ENCODE results near the gene PTK7. TPM values are rescaled to one million over a fixed set of nuclear protein-coding genes. Genes with fewer than 3 reads are reported as not detected.
A peak's percentile ranks its signal among the peaks of the same experiment; 100 is the strongest.

Gene PTK7
- total RNA-seq, 2 experiments from 2014 or later: 13.0 to 18.5 TPM

GRCh38 chr6:43029120-43029519 is 47.0 kb upstream of the PTK7 start:
- no peaks in the 10 kb centered on the region for H3K4me1 ChIP-seq (ENCODE audit: insufficient read depth, low read length, poor library complexity, severe bottlenecking)
- peaks cover 91% of the 10 kb centered on the region for H3K36me3 ChIP-seq (ENCODE audit: insufficient read depth, low read length)
- H3K27ac ChIP-seq (ENCODE audit: low read depth, low read length, poor library complexity, severe bottlenecking): no peak overlapping the region
- no peak overlapping the region for H3K4me3 ChIP-seq (ENCODE audit: low read depth, low read length, poor library complexity, severe bottlenecking)
- no peak overlapping the region for H3K4me2 ChIP-seq (ENCODE audit: low read length)
- CTCF ChIA-PET (ENCODE audit: unreplicated experiment): no interaction called here
- TF ChIP-seq CTCF (conservative IDR thresholded peaks at IDR 0.05; ENCODE audit: low read length) (no peak), EZH2phosphoT487 (IDR thresholded peaks at IDR 0.05; ENCODE audit: borderline replicate concordance, low read depth, low read length) (no peak)
- POLR2A ChIA-PET: interaction anchor here (1.0 kb wide), 1 partner anchor 102 kb away, joined by 3 read pairs; no protein-coding TSS in a partner anchor
- no peaks in the 10 kb centered on the region for H3K9me3 ChIP-seq (ENCODE audit: low read length)
- intact Hi-C loops (cut with micrococcal nuclease; ENCODE audit: unreplicated experiment): no loop called here
- H2AFZ ChIP-seq (ENCODE audit: low read length): no peak overlapping the region
- no peaks in the 10 kb centered on the region for H3K9me2 ChIP-seq (ENCODE audit: insufficient read depth, low read length)
- no peaks in the 10 kb centered on the region for H4K20me1 ChIP-seq (ENCODE audit: insufficient read depth, low read length)
- BruUV-seq (replicated peaks): no TSS peak
- peaks cover 8% of the 10 kb centered on the region; the same call in 1 of the 2 replicates for H3K79me2 ChIP-seq (ENCODE audit: insufficient read depth, low read depth, low read length)
- no peak for DNase-seq (ENCODE audit: low spot score)

GRCh38 chr6:43032326-43032725 is 43.8 kb upstream of the PTK7 start:
- ChIA-PET CTCF (ENCODE audit: unreplicated experiment) (interaction anchor here (1.1 kb wide), 1 partner anchor 142 kb away, joined by 8 read pairs; no protein-coding TSS in a partner anchor), POLR2A (no interaction called here)
- no peak overlapping the region for H3K4me3 ChIP-seq (ENCODE audit: low read depth, low read length, poor library complexity, severe bottlenecking)
- H3K4me1 ChIP-seq (ENCODE audit: insufficient read depth, low read length, poor library complexity, severe bottlenecking): no peaks in the 10 kb centered on the region
- no TSS peak for BruUV-seq (replicated peaks)
- TF ChIP-seq CTCF (conservative IDR thresholded peaks at IDR 0.05; ENCODE audit: low read length): no peak
- no peak for TF ChIP-seq EZH2phosphoT487 (IDR thresholded peaks at IDR 0.05; ENCODE audit: borderline replicate concordance, low read depth, low read length)
- H4K20me1 ChIP-seq (ENCODE audit: insufficient read depth, low read length): no peaks in the 10 kb centered on the region
- no peak overlapping the region for H3K4me2 ChIP-seq (ENCODE audit: low read length)
- intact Hi-C loops (cut with micrococcal nuclease; ENCODE audit: unreplicated experiment): no loop called here
- DNase-seq (ENCODE audit: low spot score): no peak
- no peak overlapping the region for H3K27ac ChIP-seq (ENCODE audit: low read depth, low read length, poor library complexity, severe bottlenecking)
- H3K9me2 ChIP-seq (ENCODE audit: insufficient read depth, low read length): no peaks in the 10 kb centered on the region
- H2AFZ ChIP-seq (ENCODE audit: low read length): no peak overlapping the region
- H3K36me3 ChIP-seq (ENCODE audit: insufficient read depth, low read length): peaks cover 77% of the 10 kb centered on the region
- H3K79me2 ChIP-seq (ENCODE audit: insufficient read depth, low read depth, low read length): no peaks in the 10 kb centered on the region
- no peaks in the 10 kb centered on the region for H3K9me3 ChIP-seq (ENCODE audit: low read length)

DNA sequence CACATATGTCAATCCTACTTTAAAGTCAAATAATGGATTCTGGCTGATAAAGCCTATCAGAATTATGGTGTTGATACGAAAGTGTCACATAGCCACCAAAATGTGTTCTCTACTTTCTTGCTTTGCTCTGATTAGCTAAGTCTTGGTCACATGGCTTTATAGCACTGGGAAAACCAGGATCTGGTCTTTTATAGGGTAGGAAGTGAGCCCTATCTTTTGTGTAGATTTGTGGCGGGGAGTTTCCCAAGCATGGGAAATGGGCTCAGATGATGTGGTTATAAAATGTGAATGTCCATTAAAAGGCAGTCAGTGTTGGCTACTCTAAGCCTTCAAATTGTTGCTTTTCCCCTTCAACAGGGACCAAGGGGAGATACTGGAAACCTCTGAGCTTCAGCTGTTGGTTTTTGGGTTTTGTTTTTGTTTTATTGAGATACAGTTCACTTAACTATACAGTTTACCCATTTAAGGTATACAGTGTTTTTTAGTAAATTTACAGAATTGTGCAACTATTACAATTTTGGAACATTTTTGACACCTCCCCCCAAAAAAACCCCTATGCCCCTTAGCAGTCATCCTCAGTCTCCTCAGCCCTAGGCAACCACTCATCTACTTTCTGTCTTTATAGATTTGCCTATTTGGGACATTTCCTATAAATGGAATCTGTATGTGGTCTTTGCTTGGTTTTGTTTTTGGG is 42.5 kb upstream of the PTK7 start:
- H3K36me3 ChIP-seq (ENCODE audit: insufficient read depth, low read length): peaks cover 73% of the 10 kb centered on the region
- CTCF ChIA-PET (ENCODE audit: unreplicated experiment): interaction anchor here (1.1 kb wide), 1 partner anchor 140 kb away, joined by 8 read pairs; no protein-coding TSS in a partner anchor
- no peaks in the 10 kb centered on the region for H4K20me1 ChIP-seq (ENCODE audit: insufficient read depth, low read length)
- no peak overlapping the region for H3K4me3 ChIP-seq (ENCODE audit: low read depth, low read length, poor library complexity, severe bottlenecking)
- H3K9me2 ChIP-seq (ENCODE audit: insufficient read depth, low read length): no peaks in the 10 kb centered on the region
- H3K9me3 ChIP-seq (ENCODE audit: low read length): no peaks in the 10 kb centered on the region
- H3K79me2 ChIP-seq (ENCODE audit: insufficient read depth, low read depth, low read length): no peaks in the 10 kb centered on the region
- H3K27ac ChIP-seq (ENCODE audit: low read depth, low read length, poor library complexity, severe bottlenecking): no peak overlapping the region
- POLR2A ChIA-PET: interaction anchor here (1.3 kb wide), 1 partner anchor 13 kb away, joined by 5 read pairs; the partner anchor contains the start of gene RRP36
- intact Hi-C loops (cut with micrococcal nuclease; ENCODE audit: unreplicated experiment): no loop called here
- TSS peak; percentile 45 for BruUV-seq (replicated peaks)
- no peak for TF ChIP-seq EZH2phosphoT487 (IDR thresholded peaks at IDR 0.05; ENCODE audit: borderline replicate concordance, low read depth, low read length)
- TF ChIP-seq CTCF (conservative IDR thresholded peaks at IDR 0.05; ENCODE audit: low read length): no peak
- H3K4me2 ChIP-seq (ENCODE audit: low read length): no peak overlapping the region
- no peak overlapping the region for H2AFZ ChIP-seq (ENCODE audit: low read length)
- no peak for DNase-seq (ENCODE audit: low spot score)
- H3K4me1 ChIP-seq (ENCODE audit: insufficient read depth, low read length, poor library complexity, severe bottlenecking): no peaks in the 10 kb centered on the region

Measured in OCI-LY7 (cell line).